GM23248 (cell line): ENCODE results near the gene CAPN7. TPM values are rescaled to one million over a fixed set of nuclear protein-coding genes. Genes with fewer than 3 reads are reported as not detected.

Experiments
- DNase-seq: peaks from one replicate; pipeline ENCODE4 v3.0.0-alpha.2; 2015
- H2AFZ ChIP-seq: fragments of 200-600 bp; sonication (generic); 2 replicates; pipeline ENCODE4 v1.6.1; 2016; ENCODE audit warnings: antibody characterized with exemption
- H3F3A ChIP-seq: fragments of 200-600 bp; sonication (generic); 2 replicates; pipeline ENCODE4 v1.6.1; 2016; ENCODE audit warnings: mild to moderate bottlenecking, antibody characterized with exemption, mixed run types; ENCODE audit not compliant: insufficient read depth
- H3K27ac ChIP-seq: fragments of 200-600 bp; sonication (generic); 2 replicates; pipeline ENCODE4 v1.5.1; 2016; ENCODE audit warnings: mild to moderate bottlenecking
- H3K27me3 ChIP-seq: fragments of 200-600 bp; sonication (generic); replicated peaks from 2 replicates; pipeline ENCODE4 v1.6.1; 2016; ENCODE audit warnings: mild to moderate bottlenecking; ENCODE audit not compliant: insufficient read depth
- H3K36me3 ChIP-seq: fragments of 200-600 bp; sonication (generic); 2 replicates; pipeline ENCODE4 v1.6.1; 2016; ENCODE audit warnings: low read depth, mild to moderate bottlenecking
- H3K4me1 ChIP-seq: fragments of 200-600 bp; sonication (generic); 2 replicates; pipeline ENCODE4 v1.6.1; 2016; ENCODE audit warnings: mild to moderate bottlenecking; ENCODE audit not compliant: insufficient read depth
- H3K4me2 ChIP-seq: fragments of 200-600 bp; sonication (generic); one replicate; pipeline ENCODE4 v1.6.1; 2016; ENCODE audit warnings: mild to moderate bottlenecking; ENCODE audit not compliant: unreplicated experiment
- H3K4me3 ChIP-seq: fragments of 200-600 bp; sonication (generic); 2 replicates; pipeline ENCODE4 v1.5.1; 2016; ENCODE audit warnings: mild to moderate bottlenecking
- H3K79me2 ChIP-seq: fragments of 200-600 bp; sonication (generic); 2 replicates; pipeline ENCODE4 v1.6.1; 2016; ENCODE audit warnings: mild to moderate bottlenecking; ENCODE audit not compliant: insufficient read depth
- H3K9ac ChIP-seq: fragments of 200-600 bp; sonication (generic); 2 replicates; pipeline ENCODE4 v1.6.1; 2016; ENCODE audit warnings: mild to moderate bottlenecking
- H3K9me2 ChIP-seq: fragments of 200-600 bp; sonication (generic); 2 replicates; pipeline ENCODE4 v1.6.1; 2016; ENCODE audit warnings: mixed run types, mild to moderate bottlenecking, moderate library complexity; ENCODE audit not compliant: insufficient read depth
- H3K9me3 ChIP-seq: fragments of 200-600 bp; sonication (generic); one replicate; pipeline ENCODE4 v1.6.1; 2017; ENCODE audit warnings: low read depth
- H4K20me1 ChIP-seq: fragments of 200-600 bp; sonication (generic); 2 replicates; pipeline ENCODE4 v1.6.0; 2016; ENCODE audit not compliant: insufficient read depth
- EZH2 ChIP-seq: fragments of 200-600 bp; sonication (generic); IDR thresholded peaks from 2 replicates; pipeline ENCODE4 v1.6.1; 2018; ENCODE audit warnings: antibody characterized with exemption, mild to moderate bottlenecking; ENCODE audit not compliant: insufficient read depth, poor library complexity, severe bottlenecking
- EZH2phosphoT487 ChIP-seq: fragments of 200-600 bp; sonication (generic); IDR thresholded peaks from 2 replicates; pipeline ENCODE4 v1.6.1; 2018; ENCODE audit warnings: antibody characterized with exemption, moderate library complexity, mild to moderate bottlenecking, low read depth; ENCODE audit not compliant: insufficient read depth
- WGBS, 2 experiments: methylation state at CpG; one replicate each; pipeline ENCODE4 v1.1.6; 2015 to 2017; ENCODE audit warnings: low lambda C conversion rate in 2 of 2, low coverage in 1 of 2; ENCODE audit errors: missing lambda C conversion rate in 2 of 2; 5-methylcytosine and 5-hydroxymethylcytosine counted together
- in situ Hi-C: fragments of 300-500 bp; cut with MboI; formaldehyde crosslinking; loops from 2 replicates; pipeline ENCODE4 v1.15.0; 2020
- polyA plus RNA-seq: library from polyadenylated mRNA; unstranded; fragments of >200 nt; fragmentation: Nextera tagmentation; extraction: Ambion mirVana; gene quantifications from 2 replicates; pipeline ENCODE4 v1.2.1, GENCODE V29; 2016
- total RNA-seq: library from RNA; depleted of rRNA; stranded (reverse); fragments of >200 nt; shearing (Covaris generic); gene quantifications from 2 replicates; pipeline ENCODE4 v1.2.3, GENCODE V29; 2014

The CAPN7 gene
- total and polyA plus RNA-seq, 2 experiments from 2014 or later = 21.3 to 38.3 TPM

DNA sequence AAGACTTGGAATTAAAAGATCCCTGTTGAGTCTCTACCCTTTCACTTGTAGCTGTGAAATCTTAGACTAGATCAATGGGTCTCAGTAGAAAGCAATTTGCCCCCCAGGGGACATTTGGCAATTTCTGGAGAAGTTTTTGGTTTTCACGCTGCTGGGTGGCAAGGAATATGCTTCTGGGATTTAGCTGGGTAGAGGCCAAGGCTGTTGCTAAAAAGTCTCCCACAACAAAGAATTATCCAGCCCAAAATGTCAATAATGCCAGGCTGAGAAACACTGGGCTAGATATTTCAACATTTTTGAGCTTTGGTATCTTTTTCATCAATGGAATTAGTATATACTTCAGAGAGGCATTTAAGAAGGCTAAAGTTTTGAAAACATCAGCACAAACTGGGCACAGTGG lies 8.7 kb downstream of the CAPN7 start:
- H3K27me3 ChIP-seq = no peaks in the 10 kb centered on the region
- H3K9me3 ChIP-seq = no peaks in the 10 kb centered on the region
- H3K27ac ChIP-seq = no peak overlapping the region
- peaks cover 3% of the 10 kb centered on the region; the same call in 1 of the 2 replicates for H3K4me1 ChIP-seq
- 96 to 100% methylated on average over 1 of the region's 1 CpG for WGBS, 2 experiments
- H3K79me2 ChIP-seq = peaks cover 92% of the 10 kb centered on the region
- no peaks in the 10 kb centered on the region for H4K20me1 ChIP-seq
- H3K4me2 ChIP-seq = no peak overlapping the region
- H2AFZ ChIP-seq = no peak overlapping the region
- H3K9me2 ChIP-seq = no peaks in the 10 kb centered on the region
- H3K4me3 ChIP-seq = no peak overlapping the region
- H3K36me3 ChIP-seq = peaks cover 85% of the 10 kb centered on the region
- in situ Hi-C loops = no loop called here
- H3K9ac ChIP-seq = no peak overlapping the region
- H3F3A ChIP-seq = no peaks in the 10 kb centered on the region; the same call in 1 of the 2 replicates
- DNase-seq = no peak
- TF ChIP-seq EZH2 (no peak), EZH2phosphoT487 (no peak)

GRCh38 chr3:15215996-15216395 lies 9.9 kb downstream of the CAPN7 start:
- no peak overlapping the region for H2AFZ ChIP-seq
- H3K9me3 ChIP-seq = no peaks in the 10 kb centered on the region
- no peaks in the 10 kb centered on the region for H4K20me1 ChIP-seq
- peaks cover 85% of the 10 kb centered on the region for H3K79me2 ChIP-seq
- no peak overlapping the region for H3K27ac ChIP-seq
- in situ Hi-C loops = no loop called here
- H3K4me1 ChIP-seq = peaks cover 3% of the 10 kb centered on the region; the same call in 1 of the 2 replicates
- no peaks in the 10 kb centered on the region for H3K27me3 ChIP-seq
- no peak overlapping the region for H3K9ac ChIP-seq
- H3K36me3 ChIP-seq = peaks cover 91% of the 10 kb centered on the region
- H3K9me2 ChIP-seq = no peaks in the 10 kb centered on the region
- no peak overlapping the region for H3K4me2 ChIP-seq
- DNase-seq = peak; percentile 40
- H3K4me3 ChIP-seq = no peak overlapping the region
- WGBS, 2 experiments = 70 to 78% methylated on average over 2 of the region's 2 CpGs
- no peaks in the 10 kb centered on the region; the same call in 1 of the 2 replicates for H3F3A ChIP-seq
- no peak for TF ChIP-seq EZH2

DNA sequence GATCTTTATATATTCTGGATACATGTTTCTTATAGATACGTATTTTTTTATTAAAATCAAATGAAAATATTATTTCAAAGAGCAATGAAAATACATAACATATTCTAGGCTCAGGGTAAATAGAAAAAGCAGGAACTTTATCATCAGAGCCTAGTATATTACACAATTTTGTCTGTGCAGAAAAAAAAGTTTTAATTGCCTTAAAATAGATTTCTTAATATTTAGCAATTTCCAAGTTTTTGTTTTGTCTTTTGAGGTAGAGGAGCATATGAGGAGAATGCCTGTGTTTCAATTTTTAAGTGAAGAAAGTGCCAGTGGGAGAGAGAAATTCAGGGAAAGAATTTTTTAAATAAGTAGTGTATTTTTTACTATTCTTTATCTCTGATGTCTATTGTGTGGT lies 10.5 kb downstream of the CAPN7 start:
- no peaks in the 10 kb centered on the region for H3K9me2 ChIP-seq
- peaks cover 89% of the 10 kb centered on the region for H3K36me3 ChIP-seq
- H3F3A ChIP-seq = no peaks in the 10 kb centered on the region; the same call in 1 of the 2 replicates
- no peak overlapping the region for H3K27ac ChIP-seq
- 94 to 98% methylated on average over 1 of the region's 1 CpG for WGBS, 2 experiments
- no peak overlapping the region for H3K4me3 ChIP-seq
- no peak overlapping the region for H3K4me2 ChIP-seq
- in situ Hi-C loops = no loop called here
- peaks cover 80% of the 10 kb centered on the region for H3K79me2 ChIP-seq
- no peak overlapping the region for H3K9ac ChIP-seq
- no peaks in the 10 kb centered on the region for H3K27me3 ChIP-seq
- no peaks in the 10 kb centered on the region for H3K9me3 ChIP-seq
- DNase-seq = no peak
- H3K4me1 ChIP-seq = peaks cover 3% of the 10 kb centered on the region; the same call in 1 of the 2 replicates
- TF ChIP-seq EZH2 (no peak), EZH2phosphoT487 (no peak)
- H2AFZ ChIP-seq = no peak overlapping the region
- no peaks in the 10 kb centered on the region for H4K20me1 ChIP-seq

- 95 to 98% methylated on average over 4 of the region's 4 CpGs for WGBS, 2 experiments
Measured at GRCh38 chr3:15217011-15217671, 11.1 kb downstream of the CAPN7 start.

More at GRCh38 chr3:15217011-15217671, 11.1 kb downstream of the CAPN7 start:
- TF ChIP-seq EZH2phosphoT487 (no peak), EZH2 (no peak)
- H3K9me2 ChIP-seq = no peaks in the 10 kb centered on the region
- no peaks in the 10 kb centered on the region for H3K9me3 ChIP-seq
- H2AFZ ChIP-seq = no peak overlapping the region
- H3K4me2 ChIP-seq = no peak overlapping the region
- H3K4me1 ChIP-seq = peaks cover 3% of the 10 kb centered on the region; the same call in 1 of the 2 replicates
- in situ Hi-C loops = no loop called here
- no peak overlapping the region for H3K9ac ChIP-seq
- no peak for DNase-seq
- H3F3A ChIP-seq = no peaks in the 10 kb centered on the region; the same call in 1 of the 2 replicates
- H3K36me3 ChIP-seq = peaks cover 94% of the 10 kb centered on the region
- no peak overlapping the region for H3K27ac ChIP-seq
- H3K79me2 ChIP-seq = peaks cover 76% of the 10 kb centered on the region
- H3K4me3 ChIP-seq = no peak overlapping the region
- no peaks in the 10 kb centered on the region for H4K20me1 ChIP-seq
- H3K27me3 ChIP-seq = no peaks in the 10 kb centered on the region
